MM.1S (cell line): ENCODE results near the gene BCCIP.

Source experiments
- DNase-seq: peaks from one replicate; pipeline ENCODE4 v3.0.0-alpha.2; 2015
- H2AFZ ChIP-seq: fragments of 300-600 bp; sonication (generic); 2 replicates; pipeline ENCODE4 v1.6.0; 2016; ENCODE audit warnings: antibody characterized with exemption, low read length
- H3F3A ChIP-seq: fragments of 300-600 bp; sonication (generic); 2 replicates; pipeline ENCODE4 v1.6.1; 2016; ENCODE audit warnings: mild to moderate bottlenecking, antibody characterized with exemption, low read length, moderate library complexity, mixed read lengths; ENCODE audit not compliant: insufficient read depth
- H3K27ac ChIP-seq: fragments of 300-600 bp; sonication (generic); 2 replicates; pipeline ENCODE4 v1.5.1; 2016; ENCODE audit warnings: mild to moderate bottlenecking, low read length
- H3K27me3 ChIP-seq: fragments of 300-600 bp; sonication (generic); replicated peaks from 2 replicates; pipeline ENCODE4 v1.6.0; 2016; ENCODE audit warnings: low read length; ENCODE audit not compliant: insufficient read depth
- H3K36me3 ChIP-seq: fragments of 300-600 bp; sonication (generic); replicated peaks from 2 replicates; pipeline ENCODE4 v1.6.1; 2016; ENCODE audit warnings: mild to moderate bottlenecking, low read length, mixed read lengths; ENCODE audit not compliant: insufficient read depth
- H3K4me1 ChIP-seq: fragments of 300-600 bp; sonication (generic); 2 replicates; pipeline ENCODE4 v1.6.1; 2016; ENCODE audit warnings: low read length, mixed read lengths
- H3K4me2 ChIP-seq: fragments of 300-600 bp; sonication (generic); 2 replicates; pipeline ENCODE4 v1.6.0; 2016; ENCODE audit warnings: low read depth, low read length
- H3K4me3 ChIP-seq: fragments of 300-600 bp; sonication (generic); 2 replicates; pipeline ENCODE4 v1.5.1; 2016; ENCODE audit warnings: low read length, mixed read lengths
- H3K79me2 ChIP-seq: fragments of 300-600 bp; sonication (generic); 2 replicates; pipeline ENCODE4 v1.6.1; 2016; ENCODE audit warnings: mixed run types, low read length, mixed read lengths
- H3K9ac ChIP-seq: fragments of 300-600 bp; sonication (generic); 2 replicates; pipeline ENCODE4 v1.6.1; 2016; ENCODE audit warnings: low read length, mixed read lengths
- H3K9me2 ChIP-seq: fragments of 300-600 bp; sonication (generic); replicated peaks from 2 replicates; pipeline ENCODE4 v1.6.1; 2016; ENCODE audit warnings: mild to moderate bottlenecking, low read length, mixed read lengths; ENCODE audit not compliant: insufficient read depth
- H3K9me3 ChIP-seq: fragments of 300-600 bp; sonication (generic); replicated peaks from 2 replicates; pipeline ENCODE4 v1.6.1; 2016; ENCODE audit warnings: mild to moderate bottlenecking, low read length, mixed read lengths; ENCODE audit not compliant: insufficient read depth
- H4K20me1 ChIP-seq: fragments of 300-600 bp; sonication (generic); 2 replicates; pipeline ENCODE4 v1.6.1; 2016; ENCODE audit warnings: mild to moderate bottlenecking, low read length, moderate library complexity, mixed read lengths; ENCODE audit not compliant: insufficient read depth
- CTCF ChIP-seq: fragments of 300-600 bp; sonication (generic); IDR thresholded peaks from 2 replicates; pipeline ENCODE4 v1.5.1; 2016; ENCODE audit warnings: antibody characterized with exemption, low read length, mixed read lengths
- EZH2 ChIP-seq: fragments of 300-600 bp; sonication (generic); optimal IDR thresholded peaks from 2 replicates; pipeline ENCODE3; 2017; ENCODE audit warnings: low read depth, mild to moderate bottlenecking, antibody characterized with exemption, low read length, mixed read lengths
- EZH2phosphoT487 ChIP-seq: fragments of 300-600 bp; sonication (generic); IDR thresholded peaks from 2 replicates; pipeline ENCODE4 v1.6.1; 2018; ENCODE audit warnings: antibody characterized with exemption, low read length

The BCCIP gene

DNA sequence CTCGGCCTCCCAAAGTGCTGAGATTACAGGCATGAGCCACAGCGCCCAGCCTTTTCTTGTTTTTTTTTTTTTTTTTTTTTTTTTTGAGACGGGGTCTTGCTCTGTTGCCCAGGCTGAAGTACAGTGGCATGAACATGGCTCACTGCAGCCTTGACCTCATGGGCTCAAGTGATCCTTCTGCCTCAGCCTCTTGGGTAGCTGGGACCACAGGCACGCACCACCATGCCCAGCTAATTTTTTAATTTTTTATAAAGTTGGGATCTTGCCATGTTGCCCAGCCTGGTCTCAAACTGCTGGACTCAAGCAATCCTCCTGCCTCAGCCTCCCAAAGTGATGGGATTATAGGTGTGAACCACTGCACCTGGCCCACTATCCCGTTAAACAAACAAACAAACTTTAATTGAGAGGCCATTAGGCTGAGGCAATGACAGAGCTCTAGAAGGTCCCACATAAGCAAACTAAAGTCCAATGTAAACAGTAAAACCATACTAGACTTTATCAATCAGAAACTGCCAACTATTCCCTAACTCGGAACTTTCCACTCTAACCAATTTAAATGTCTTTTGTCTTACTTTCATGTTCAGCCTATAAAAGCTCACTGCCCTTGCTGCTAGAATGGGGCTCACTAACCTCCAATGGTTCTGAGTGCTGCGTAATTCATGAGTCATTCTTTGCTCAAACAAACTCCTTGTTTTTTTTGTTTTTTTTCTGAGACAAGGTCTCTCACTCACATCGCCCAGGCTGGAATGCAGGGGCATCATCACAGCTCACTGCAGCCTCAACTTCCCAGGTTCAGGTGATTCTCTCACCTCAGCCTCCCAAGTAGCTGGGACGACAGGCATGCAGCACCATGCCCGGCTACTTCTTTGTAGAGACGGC lies 55.9 kb downstream of the BCCIP start:
- Histone ChIP-seq H4K20me1 (no peaks in the 10 kb centered on the region), H3K27ac (no peak overlapping the region), H3K27me3 (no peaks in the 10 kb centered on the region), H3K4me1 (no peaks in the 10 kb centered on the region), H3K4me3 (no peak overlapping the region), H3K4me2 (no peak overlapping the region), H3K79me2 (no peaks in the 10 kb centered on the region), H3K9me3 (no peaks in the 10 kb centered on the region), H3F3A (no peaks in the 10 kb centered on the region), H3K9ac (no peak overlapping the region), H2AFZ (no peak overlapping the region), H3K36me3 (no peaks in the 10 kb centered on the region), H3K9me2 (no peaks in the 10 kb centered on the region)
- no peak for DNase-seq
- TF ChIP-seq EZH2phosphoT487, result no peak
- no peak for TF ChIP-seq CTCF
- no peak for TF ChIP-seq EZH2

DNA sequence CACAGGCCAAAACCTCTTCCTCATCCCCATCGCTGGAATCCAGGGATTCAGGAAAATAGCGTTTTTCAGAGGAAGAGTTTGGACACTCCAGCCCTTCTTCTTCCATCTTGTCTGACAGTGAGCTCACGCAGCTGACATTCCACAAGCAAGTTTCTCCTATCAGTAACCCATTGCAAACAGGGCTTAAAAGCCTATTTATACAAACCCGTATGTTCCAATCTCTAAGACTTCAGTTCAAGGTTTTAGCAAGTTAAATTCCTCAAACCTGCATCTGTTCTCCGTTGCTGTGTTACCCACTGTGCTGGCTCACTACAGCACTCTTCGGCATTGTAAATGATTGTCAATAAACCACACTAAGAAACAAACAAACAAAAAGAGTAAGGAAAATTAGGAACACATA lies 57.4 kb downstream of the BCCIP start:
- no peak overlapping the region for H3K27ac ChIP-seq
- H3K9ac ChIP-seq, result no peak overlapping the region
- H3K9me3 ChIP-seq, result no peaks in the 10 kb centered on the region
- no peaks in the 10 kb centered on the region for H3K79me2 ChIP-seq
- no peaks in the 10 kb centered on the region for H3F3A ChIP-seq
- H2AFZ ChIP-seq, result no peak overlapping the region
- no peak for TF ChIP-seq CTCF
- no peak for TF ChIP-seq EZH2
- no peak for TF ChIP-seq EZH2phosphoT487
- no peaks in the 10 kb centered on the region for H4K20me1 ChIP-seq
- H3K4me2 ChIP-seq, result no peak overlapping the region
- no peaks in the 10 kb centered on the region for H3K4me1 ChIP-seq
- no peak overlapping the region for H3K4me3 ChIP-seq
- H3K27me3 ChIP-seq, result no peaks in the 10 kb centered on the region
- no peak for DNase-seq
- H3K36me3 ChIP-seq, result no peaks in the 10 kb centered on the region
- H3K9me2 ChIP-seq, result no peaks in the 10 kb centered on the region

DNA sequence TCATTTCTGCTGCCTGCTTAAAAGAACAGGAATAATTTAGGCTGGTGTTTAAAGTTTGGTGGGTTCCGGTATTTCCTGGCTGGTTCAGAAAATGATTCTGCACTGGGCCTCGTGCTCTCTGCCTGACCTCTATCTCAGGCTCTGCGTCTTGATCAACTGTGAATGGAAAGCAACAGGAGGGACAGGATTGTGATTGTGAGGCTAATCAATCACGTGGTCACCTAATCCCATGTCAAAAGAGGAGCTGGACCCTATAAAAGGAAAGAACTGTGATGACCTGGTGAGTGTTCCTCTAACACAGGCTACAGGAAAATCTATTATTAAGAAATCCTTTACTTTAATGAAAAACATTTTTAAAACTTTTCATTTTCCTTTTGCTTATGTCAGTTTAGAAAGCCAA lies 57.8 kb downstream of the BCCIP start, which contains the start of gene DHX32:
TSS of gene DHX32 (minus strand) at position 101 of the 400 bp plus-strand sequence. CDS start 468 bp downstream, outside the sequence.
- H3K27ac ChIP-seq, result no peak within 1 kb of the TSS
- no peak within 1 kb of the TSS for H3K4me3 ChIP-seq
- H3K9me2 ChIP-seq, result no peaks in the 10 kb centered on the region
- no peaks in the 10 kb centered on the region for H3K27me3 ChIP-seq
- no peak for DNase-seq
- no peaks in the 10 kb centered on the region for H3K9me3 ChIP-seq
- H3K79me2 ChIP-seq, result no peaks in the 10 kb centered on the region
- no peak within 1 kb of the TSS for H2AFZ ChIP-seq
- H3K4me1 ChIP-seq, result no peaks in the 10 kb centered on the region
- TF ChIP-seq EZH2phosphoT487 (no peak), CTCF (no peak), EZH2 (no peak)
- H3F3A ChIP-seq, result no peaks in the 10 kb centered on the region
- H3K4me2 ChIP-seq, result no peak within 1 kb of the TSS
- no peaks in the 10 kb centered on the region for H4K20me1 ChIP-seq
- no peak within 1 kb of the TSS for H3K9ac ChIP-seq
- H3K36me3 ChIP-seq, result no peaks in the 10 kb centered on the region
